ENCODE measurements around the gene SLC11A1. TPM values are rescaled to one million over a fixed set of nuclear protein-coding genes. Genes with fewer than 3 reads are reported as not detected.

SLC11A1 gene
- total RNA-seq, 2 donors from 2014 or later = 122 to 190 TPM

DNA sequence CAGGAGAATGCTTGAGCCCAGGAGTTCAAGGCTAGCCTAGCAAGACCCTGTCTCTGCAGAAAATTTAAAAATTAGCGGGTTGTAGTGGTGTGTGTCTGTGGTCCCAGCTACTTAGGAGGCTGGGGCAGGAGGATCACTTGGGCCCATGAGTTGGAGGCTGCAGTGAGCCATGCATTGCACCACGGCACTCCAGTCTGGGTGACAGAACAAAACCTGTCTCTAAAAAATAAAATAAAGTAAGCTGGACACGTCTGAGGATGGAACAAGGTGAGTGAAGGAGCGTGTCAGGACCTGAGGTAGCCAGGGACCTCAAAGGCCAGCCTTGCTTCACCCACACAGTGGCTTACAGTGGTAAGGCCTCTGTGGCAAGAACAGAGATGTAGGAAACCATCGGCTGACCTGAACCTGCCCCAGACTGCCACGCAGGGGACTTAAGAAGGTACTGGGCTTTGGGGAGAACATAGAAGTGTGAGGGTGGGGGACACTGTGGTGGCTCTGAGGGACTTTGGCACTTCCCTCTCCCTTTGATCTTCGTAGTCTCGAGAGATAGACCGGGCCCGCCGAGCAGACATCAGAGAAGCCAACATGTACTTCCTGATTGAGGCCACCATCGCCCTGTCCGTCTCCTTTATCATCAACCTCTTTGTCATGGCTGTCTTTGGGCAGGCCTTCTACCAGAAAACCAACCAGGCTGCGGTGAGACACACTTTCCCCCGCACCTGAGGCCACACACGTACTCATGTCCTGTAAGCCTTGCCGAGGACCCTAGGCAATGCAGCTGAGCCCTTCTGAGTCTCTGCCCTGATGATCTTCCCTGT lies 7.5 kb downstream of the SLC11A1 start:
- H3K27ac ChIP-seq = no peak overlapping the region
- DNase-seq (ENCODE audit: low spot score) (no peak), ATAC-seq (ENCODE audit: insufficient number of reproducible peaks, low FRiP score, low read depth) (no peak)
- H3K27me3 ChIP-seq (replicated peaks; ENCODE audit: insufficient read depth) = no peaks in the 10 kb centered on the region
- no peak overlapping the region for H3K4me3 ChIP-seq
- TF ChIP-seq, protein P1, sequence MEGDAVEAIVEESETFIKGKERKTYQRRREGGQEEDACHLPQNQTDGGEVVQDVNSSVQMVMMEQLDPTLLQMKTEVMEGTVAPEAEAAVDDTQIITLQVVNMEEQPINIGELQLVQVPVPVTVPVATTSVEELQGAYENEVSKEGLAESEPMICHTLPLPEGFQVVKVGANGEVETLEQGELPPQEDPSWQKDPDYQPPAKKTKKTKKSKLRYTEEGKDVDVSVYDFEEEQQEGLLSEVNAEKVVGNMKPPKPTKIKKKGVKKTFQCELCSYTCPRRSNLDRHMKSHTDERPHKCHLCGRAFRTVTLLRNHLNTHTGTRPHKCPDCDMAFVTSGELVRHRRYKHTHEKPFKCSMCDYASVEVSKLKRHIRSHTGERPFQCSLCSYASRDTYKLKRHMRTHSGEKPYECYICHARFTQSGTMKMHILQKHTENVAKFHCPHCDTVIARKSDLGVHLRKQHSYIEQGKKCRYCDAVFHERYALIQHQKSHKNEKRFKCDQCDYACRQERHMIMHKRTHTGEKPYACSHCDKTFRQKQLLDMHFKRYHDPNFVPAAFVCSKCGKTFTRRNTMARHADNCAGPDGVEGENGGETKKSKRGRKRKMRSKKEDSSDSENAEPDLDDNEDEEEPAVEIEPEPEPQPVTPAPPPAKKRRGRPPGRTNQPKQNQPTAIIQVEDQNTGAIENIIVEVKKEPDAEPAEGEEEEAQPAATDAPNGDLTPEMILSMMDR (IDR thresholded peaks at IDR 0.05) = no peak
- H3K36me3 ChIP-seq = no peaks in the 10 kb centered on the region
- no peaks in the 10 kb centered on the region for H3K9me3 ChIP-seq
- peaks cover 0 to 11% of the 10 kb centered on the region in 2 donors for H3K4me1 ChIP-seq (ENCODE audit: control insufficient read depth in 1 of 2, low read depth in 2 of 2)

DNA sequence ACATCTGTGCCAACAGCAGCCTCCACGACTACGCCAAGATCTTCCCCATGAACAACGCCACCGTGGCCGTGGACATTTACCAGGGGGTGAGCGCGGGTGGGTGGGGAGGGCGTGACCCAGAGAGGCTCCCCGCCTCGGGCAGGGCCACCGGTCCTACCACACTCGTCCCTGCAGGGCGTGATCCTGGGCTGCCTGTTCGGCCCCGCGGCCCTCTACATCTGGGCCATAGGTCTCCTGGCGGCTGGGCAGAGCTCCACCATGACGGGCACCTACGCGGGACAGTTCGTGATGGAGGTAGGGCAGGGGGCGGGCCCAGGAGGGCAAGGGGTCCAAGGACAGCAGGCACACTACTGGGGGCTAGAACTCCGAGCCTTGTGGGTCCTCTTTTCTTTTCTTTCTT lies 9.1 kb downstream of the SLC11A1 start:
- no peaks in the 10 kb centered on the region for H3K36me3 ChIP-seq
- H3K27me3 ChIP-seq (replicated peaks; ENCODE audit: insufficient read depth) = no peaks in the 10 kb centered on the region
- TF ChIP-seq, protein P1 (IDR thresholded peaks at IDR 0.05) = no peak
- ATAC-seq (ENCODE audit: insufficient number of reproducible peaks, low FRiP score, low read depth) (no peak), DNase-seq (ENCODE audit: low spot score) (no peak)
- no peak overlapping the region for H3K27ac ChIP-seq
- H3K4me3 ChIP-seq = no peak overlapping the region
- no peaks in the 10 kb centered on the region for H3K9me3 ChIP-seq
- H3K4me1 ChIP-seq (ENCODE audit: control insufficient read depth in 1 of 2, low read depth in 2 of 2) = peaks cover 5 to 16% of the 10 kb centered on the region in 2 donors

DNA sequence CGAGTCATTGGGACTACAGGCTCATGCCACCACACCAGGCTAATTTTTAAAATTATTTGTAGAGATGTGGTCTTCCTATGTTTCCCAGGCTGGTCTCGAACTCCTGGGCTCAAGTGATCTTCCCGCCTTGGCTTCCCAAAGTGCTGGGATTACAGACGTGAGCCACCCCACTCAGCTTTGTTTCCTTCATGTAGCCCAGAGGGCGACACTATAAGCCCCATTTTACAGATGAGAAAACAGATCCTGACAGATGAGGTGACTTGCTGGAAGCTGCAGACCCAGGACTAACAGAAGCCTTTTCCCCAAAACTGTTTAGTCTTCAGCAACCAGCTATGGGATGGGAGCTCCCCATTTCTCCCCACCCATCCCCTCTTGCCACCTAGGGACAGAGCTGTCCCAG lies 10.4 kb downstream of the SLC11A1 start:
- Histone ChIP-seq H3K9me3 (no peaks in the 10 kb centered on the region), H3K27ac (no peak overlapping the region), H3K4me1 (ENCODE audit: control insufficient read depth in 1 of 2, low read depth in 2 of 2) (peaks cover 5 to 16% of the 10 kb centered on the region in 2 donors), H3K27me3 (replicated peaks; ENCODE audit: insufficient read depth) (no peaks in the 10 kb centered on the region), H3K4me3 (no peak overlapping the region), H3K36me3 (no peaks in the 10 kb centered on the region)
- ATAC-seq (ENCODE audit: insufficient number of reproducible peaks, low FRiP score, low read depth) = no peak
- TF ChIP-seq, protein P1 (IDR thresholded peaks at IDR 0.05) = no peak
- DNase-seq (ENCODE audit: low spot score) = no peak

DNA sequence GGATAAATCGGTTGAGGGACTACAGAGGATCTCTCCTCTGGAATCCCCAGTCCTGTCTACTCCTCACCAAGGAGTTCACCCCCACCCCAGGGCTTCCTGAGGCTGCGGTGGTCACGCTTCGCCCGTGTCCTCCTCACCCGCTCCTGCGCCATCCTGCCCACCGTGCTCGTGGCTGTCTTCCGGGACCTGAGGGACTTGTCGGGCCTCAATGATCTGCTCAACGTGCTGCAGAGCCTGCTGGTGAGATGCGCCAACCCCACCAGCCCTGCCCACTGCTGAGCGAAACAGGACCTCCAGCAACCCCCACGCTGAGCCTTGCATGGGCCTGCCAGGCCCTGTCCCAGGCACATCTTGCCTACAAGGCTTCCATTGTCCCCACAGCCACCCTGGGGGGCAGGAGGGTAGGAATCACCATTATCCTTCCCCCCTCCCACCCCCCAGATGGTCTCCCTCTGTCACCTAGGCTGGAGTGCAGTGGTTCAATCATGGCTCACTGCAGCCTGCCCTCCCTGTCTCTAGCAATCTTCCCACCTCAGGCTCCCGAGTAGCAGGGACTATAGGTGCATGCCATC lies 10.9 kb downstream of the SLC11A1 start:
- ATAC-seq (ENCODE audit: insufficient number of reproducible peaks, low FRiP score, low read depth) = no peak
- Histone ChIP-seq H3K27me3 (replicated peaks; ENCODE audit: insufficient read depth) (no peaks in the 10 kb centered on the region), H3K4me1 (ENCODE audit: control insufficient read depth in 1 of 2, low read depth in 2 of 2) (peaks cover 5 to 13% of the 10 kb centered on the region in 2 donors), H3K27ac (no peak overlapping the region), H3K9me3 (no peaks in the 10 kb centered on the region), H3K4me3 (no peak overlapping the region), H3K36me3 (no peaks in the 10 kb centered on the region)
- DNase-seq (ENCODE audit: low spot score) = no peak
- TF ChIP-seq, protein P1 (IDR thresholded peaks at IDR 0.05) = no peak

DNA sequence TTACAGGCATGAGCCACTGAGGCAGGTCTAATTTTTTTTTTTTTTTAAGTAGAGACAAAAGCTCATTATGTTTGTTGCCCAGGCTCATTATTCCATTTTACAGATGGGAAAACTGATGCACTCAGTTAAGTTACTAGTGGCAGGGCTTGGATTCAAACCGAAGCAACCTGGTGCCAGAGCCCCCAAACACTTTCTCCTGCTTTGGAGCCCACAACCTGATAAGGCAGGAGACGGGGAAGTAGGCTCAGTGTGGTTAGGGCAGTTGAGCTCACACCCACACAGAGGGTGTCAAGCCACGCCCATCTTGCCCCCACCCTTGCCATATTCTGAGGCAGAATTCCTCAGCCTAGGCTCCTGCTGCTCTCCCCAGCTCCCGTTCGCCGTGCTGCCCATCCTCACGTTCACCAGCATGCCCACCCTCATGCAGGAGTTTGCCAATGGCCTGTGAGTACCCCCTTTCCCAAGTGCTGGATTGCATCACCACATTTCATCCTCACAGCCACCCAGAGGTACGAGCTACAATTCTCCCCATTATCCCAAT lies 11.7 kb downstream of the SLC11A1 start:
- Histone ChIP-seq H3K27ac (no peak overlapping the region), H3K36me3 (no peaks in the 10 kb centered on the region), H3K4me1 (ENCODE audit: control insufficient read depth in 1 of 2, low read depth in 2 of 2) (peaks cover 5 to 14% of the 10 kb centered on the region in 2 donors), H3K4me3 (no peak overlapping the region), H3K9me3 (no peaks in the 10 kb centered on the region), H3K27me3 (replicated peaks; ENCODE audit: insufficient read depth) (no peaks in the 10 kb centered on the region)
- ATAC-seq (ENCODE audit: insufficient number of reproducible peaks, low FRiP score, low read depth) = no peak
- DNase-seq (ENCODE audit: low spot score) = no peak
- TF ChIP-seq, protein P1 (IDR thresholded peaks at IDR 0.05) = no peak
